Measurements from ENCODE around the gene CNNM4. TPM values are rescaled to one million over a fixed set of nuclear protein-coding genes. Genes with fewer than 3 reads are reported as not detected.

The CNNM4 gene
- total RNA-seq, 2 experiments from 2014 or later, result 5.1 to 5.8 TPM

DNA sequence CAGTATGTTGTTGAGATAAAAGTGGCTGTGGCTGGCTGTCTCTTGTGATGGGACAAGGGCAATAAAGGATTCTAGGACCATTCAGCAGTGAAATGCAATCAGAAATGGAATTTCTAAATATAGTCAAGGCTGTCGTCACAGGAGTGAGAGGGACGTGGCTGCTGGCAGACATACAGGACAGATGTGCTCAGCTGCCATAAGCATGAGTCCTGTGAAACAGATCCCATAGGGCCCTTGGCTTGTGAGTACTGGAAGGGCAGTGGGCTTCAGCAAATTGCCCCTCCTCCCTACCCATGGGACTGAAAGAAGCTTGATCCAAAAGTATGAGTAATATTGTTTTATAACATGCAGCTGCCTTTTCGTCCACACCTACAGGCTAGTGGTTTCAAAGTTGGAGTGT, 51.2 kb downstream of the CNNM4 start:
- CTCF ChIA-PET, result interaction anchor here (3.3 kb wide), 1 partner anchor 11 kb away, joined by 16 read pairs; no protein-coding TSS in a partner anchor
- TF ChIP-seq, protein P1, sequence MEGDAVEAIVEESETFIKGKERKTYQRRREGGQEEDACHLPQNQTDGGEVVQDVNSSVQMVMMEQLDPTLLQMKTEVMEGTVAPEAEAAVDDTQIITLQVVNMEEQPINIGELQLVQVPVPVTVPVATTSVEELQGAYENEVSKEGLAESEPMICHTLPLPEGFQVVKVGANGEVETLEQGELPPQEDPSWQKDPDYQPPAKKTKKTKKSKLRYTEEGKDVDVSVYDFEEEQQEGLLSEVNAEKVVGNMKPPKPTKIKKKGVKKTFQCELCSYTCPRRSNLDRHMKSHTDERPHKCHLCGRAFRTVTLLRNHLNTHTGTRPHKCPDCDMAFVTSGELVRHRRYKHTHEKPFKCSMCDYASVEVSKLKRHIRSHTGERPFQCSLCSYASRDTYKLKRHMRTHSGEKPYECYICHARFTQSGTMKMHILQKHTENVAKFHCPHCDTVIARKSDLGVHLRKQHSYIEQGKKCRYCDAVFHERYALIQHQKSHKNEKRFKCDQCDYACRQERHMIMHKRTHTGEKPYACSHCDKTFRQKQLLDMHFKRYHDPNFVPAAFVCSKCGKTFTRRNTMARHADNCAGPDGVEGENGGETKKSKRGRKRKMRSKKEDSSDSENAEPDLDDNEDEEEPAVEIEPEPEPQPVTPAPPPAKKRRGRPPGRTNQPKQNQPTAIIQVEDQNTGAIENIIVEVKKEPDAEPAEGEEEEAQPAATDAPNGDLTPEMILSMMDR (IDR thresholded peaks at IDR 0.05), result no peak
- peaks cover 14% of the 10 kb centered on the region for H3K4me1 Mint-ChIP-seq (ENCODE audit: low read depth)
- no peaks in the 10 kb centered on the region for H3K27me3 Mint-ChIP-seq
- H3K36me3 Mint-ChIP-seq (ENCODE audit: low read depth), result no peaks in the 10 kb centered on the region
- DNase-seq (no peak), ATAC-seq (no peak)
- no peak overlapping the region for H3K4me3 Mint-ChIP-seq
- no peaks in the 10 kb centered on the region for H3K9me3 Mint-ChIP-seq
- intact Hi-C loops (cut with micrococcal nuclease), result no loop called here
- POLR2A ChIA-PET, result no interaction called here
- no peak overlapping the region for H3K27ac Mint-ChIP-seq

DNA sequence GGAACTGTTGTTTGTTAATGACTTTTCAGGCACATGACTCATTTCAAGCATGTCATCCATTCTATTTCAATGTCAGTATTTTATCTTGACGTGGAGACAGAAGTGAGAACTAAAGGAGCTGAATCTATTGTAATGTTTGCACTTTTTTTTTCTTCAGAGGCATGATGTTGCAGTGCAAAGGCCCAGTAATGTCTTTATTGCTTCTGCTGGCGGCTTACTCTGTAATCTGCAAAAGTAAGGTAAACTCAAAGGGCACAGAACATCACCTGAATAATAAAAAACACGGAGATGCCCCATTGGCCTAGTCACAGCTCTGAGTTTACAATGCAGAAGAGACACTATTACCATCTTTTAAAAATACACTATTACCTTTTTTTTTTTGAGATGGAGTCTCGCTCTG, 53.0 kb downstream of the CNNM4 start:
- ATAC-seq, result no peak
- Mint-ChIP-seq H3K4me3 (no peak overlapping the region), H3K4me1 (ENCODE audit: low read depth) (peaks cover 21% of the 10 kb centered on the region)

GRCh38 chr2:96815326-96816126, 54.8 kb downstream of the CNNM4 start:
- Mint-ChIP-seq H3K27me3 (no peaks in the 10 kb centered on the region), H3K4me3 (peak overlapping the region; percentile 79), H3K36me3 (ENCODE audit: low read depth) (peaks cover 10% of the 10 kb centered on the region), H3K4me1 (ENCODE audit: low read depth) (peaks cover 40% of the 10 kb centered on the region), H3K9me3 (no peaks in the 10 kb centered on the region), H3K27ac (peak overlapping the region; percentile 69)
- ATAC-seq (peak; percentile 2), DNase-seq (peak; percentile 45)
- POLR2A ChIA-PET, result interaction anchor here (0.8 to 1.6 kb wide), 5 partner anchors 13 to 275 kb away, joined by 3 to 4 read pairs (median 4); no protein-coding TSS in a partner anchor
- intact Hi-C loops (cut with micrococcal nuclease), result no loop called here
- CTCF ChIA-PET, result interaction anchor here (0.6 to 7.0 kb wide), 13 partner anchors 9 to 297 kb away, joined by 3 to 40 read pairs (median 5); partner anchors contain the start of genes ANKRD36, ANKRD39, CNNM4 and KANSL3
- TF ChIP-seq, protein P1 (IDR thresholded peaks at IDR 0.05), result no peak

More for the DNA sequence above, 53.0 kb downstream of the CNNM4 start:
- CTCF ChIA-PET, result interaction anchor here (0.9 to 3.3 kb wide), 3 partner anchors 13 to 53 kb away, joined by 3 to 16 read pairs (median 4); partner anchors contain the start of genes ANKRD39 and CNNM4
- POLR2A ChIA-PET, result interaction anchor here (0.6 kb wide), 2 partner anchors 11 to 18 kb away, joined by 3 read pairs; no protein-coding TSS in a partner anchor
- Mint-ChIP-seq H3K36me3 (ENCODE audit: low read depth) (peaks cover 10% of the 10 kb centered on the region), H3K27ac (no peak overlapping the region), H3K27me3 (no peaks in the 10 kb centered on the region), H3K9me3 (no peaks in the 10 kb centered on the region)
- TF ChIP-seq, protein P1 (IDR thresholded peaks at IDR 0.05), result no peak
- intact Hi-C loops (cut with micrococcal nuclease), result no loop called here
- no peak for DNase-seq

DNA sequence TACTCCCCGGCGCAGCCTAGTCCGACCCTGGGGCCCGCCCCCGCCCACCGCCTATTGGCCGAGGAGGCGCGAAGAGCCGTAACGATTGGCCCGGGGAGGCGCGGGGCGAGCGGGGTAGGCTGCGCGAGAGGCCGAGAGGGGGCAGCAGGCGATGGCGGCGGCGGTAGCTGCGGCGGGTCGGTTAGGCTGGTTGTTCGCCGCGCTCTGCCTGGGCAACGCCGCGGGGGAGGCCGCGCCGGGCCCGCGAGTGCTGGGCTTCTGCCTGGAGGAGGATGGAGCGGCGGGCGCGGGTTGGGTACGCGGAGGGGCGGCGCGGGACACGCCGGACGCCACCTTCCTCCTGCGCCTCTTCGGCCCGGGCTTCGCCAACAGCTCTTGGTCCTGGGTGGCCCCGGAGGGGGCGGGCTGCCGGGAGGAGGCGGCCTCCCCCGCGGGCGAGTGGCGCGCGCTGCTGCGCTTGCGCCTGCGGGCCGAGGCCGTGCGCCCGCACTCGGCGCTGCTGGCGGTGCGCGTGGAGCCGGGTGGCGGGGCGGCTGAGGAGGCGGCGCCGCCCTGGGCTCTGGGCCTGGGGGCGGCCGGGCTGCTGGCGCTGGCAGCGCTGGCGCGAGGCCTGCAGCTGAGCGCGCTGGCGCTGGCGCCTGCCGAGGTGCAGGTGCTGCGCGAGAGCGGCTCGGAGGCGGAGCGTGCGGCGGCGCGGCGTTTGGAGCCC, 55.6 kb downstream of the CNNM4 start, which contains the start of gene CNNM3:
Gene CNNM3 (plus strand): TSS at position 142 of the 709 bp plus-strand sequence. CDS start 10 bp downstream, at position 152.
- intact Hi-C loops (cut with micrococcal nuclease), result no loop called here
- ATAC-seq, result peak; percentile 95
- Mint-ChIP-seq H3K9me3 (no peaks in the 10 kb centered on the region), H3K4me1 (ENCODE audit: low read depth) (peaks cover 47% of the 10 kb centered on the region), H3K27ac (peak within 1 kb of the TSS; percentile 69), H3K36me3 (ENCODE audit: low read depth) (peaks cover 10% of the 10 kb centered on the region), H3K27me3 (no peaks in the 10 kb centered on the region), H3K4me3 (peak within 1 kb of the TSS; percentile 80)
- POLR2A ChIA-PET, result interaction anchor here (0.8 to 1.6 kb wide), 7 partner anchors 12 to 276 kb away, joined by 3 to 5 read pairs (median 4); partner anchors contain the start of gene ANKRD39
- CTCF ChIA-PET, result interaction anchor here (0.6 to 7.0 kb wide), 12 partner anchors 9 to 297 kb away, joined by 3 to 40 read pairs (median 5); partner anchors contain the start of genes ANKRD36, ANKRD39, CNNM4 and KANSL3
- TF ChIP-seq, protein P1 (IDR thresholded peaks at IDR 0.05), result peak; percentile 61
- peak; percentile 96 for DNase-seq

Data from activated CD8-positive, alpha-beta T cell treated with anti-CD3 and anti-CD28 coated beads for 36 hours (primary cell).